RWPE1 (cell line): Measurements from ENCODE around the gene TBX15.

Source experiments
- CTCF ChIA-PET: fragments of 350-600 bp; sonication (Branson Sonifier 250); formaldehyde crosslinking; extraction: SDS; loops from one replicate; lab custom pipeline; 2021; lab: Yijun Ruan, JAX
- POLR2A ChIA-PET: fragments of 400-600 bp; formaldehyde crosslinking; extraction: SDS; loops from one replicate; lab custom pipeline; 2020; ENCODE audit warnings: antibody characterized with exemption; ENCODE audit not compliant: low non-redundant PET; lab: Yijun Ruan, JAX
- DNase-seq: peaks from one replicate; pipeline ENCODE4 v3.0.0; 2012; ENCODE audit warnings: low spot score
- H3K27ac ChIP-seq: fragments of 450-650 bp; 2 replicates; pipeline ENCODE4 v1.5.1; 2017
- TF ChIP-seq, protein P1 (sequence below): fragments of 450-650 bp; conservative IDR thresholded peaks from 2 replicates; pipeline ENCODE4 v1.5.1; 2017; ENCODE audit warnings: low read depth, mild to moderate bottlenecking

Gene TBX15

DNA sequence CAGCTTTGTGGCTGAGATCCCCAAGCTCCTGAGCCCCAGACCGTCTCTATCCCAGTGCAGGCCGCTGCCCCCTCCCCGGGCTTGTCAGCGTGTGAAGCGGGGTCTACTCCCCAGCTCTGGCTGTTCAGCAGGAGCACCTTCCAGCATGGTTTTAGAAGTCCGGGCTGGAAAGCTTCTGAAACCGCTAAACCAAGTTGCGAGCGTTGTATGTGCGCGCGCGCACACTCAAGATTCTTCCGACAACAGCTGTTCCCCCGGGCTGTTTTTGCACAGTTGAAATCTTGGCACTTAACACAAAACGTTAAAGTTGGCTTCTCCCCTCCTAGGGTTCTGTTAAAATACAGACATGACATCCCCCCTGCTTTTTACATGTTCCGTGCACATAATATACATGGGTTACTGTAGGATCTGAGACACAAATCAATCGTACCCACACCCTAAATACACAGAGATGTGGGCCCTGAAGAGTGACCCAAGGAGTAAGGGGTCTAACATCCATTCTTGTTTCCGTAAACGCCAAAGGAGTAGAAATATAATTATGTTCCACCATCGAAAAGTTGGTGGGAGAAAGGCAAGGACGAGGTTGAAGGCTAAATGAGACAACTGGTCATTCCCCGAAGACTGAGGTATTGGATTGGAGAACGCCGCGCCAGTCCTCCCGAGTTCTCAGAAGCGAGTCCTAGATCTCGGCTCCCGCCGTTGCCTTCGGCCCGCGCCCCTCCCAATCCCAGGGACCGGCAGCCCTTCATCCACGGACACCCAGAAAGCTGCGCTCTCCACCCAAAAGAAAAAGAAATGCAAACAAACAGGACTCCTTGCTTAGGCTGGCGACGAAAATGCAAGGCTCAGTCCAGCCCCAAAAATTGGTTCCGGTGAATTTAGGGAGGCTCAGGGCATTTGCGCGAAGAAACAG lies 1.3 kb downstream of the TBX15 start:
- ChIA-PET POLR2A (no interaction called here), CTCF (no interaction called here)
- TF ChIP-seq, protein P1, sequence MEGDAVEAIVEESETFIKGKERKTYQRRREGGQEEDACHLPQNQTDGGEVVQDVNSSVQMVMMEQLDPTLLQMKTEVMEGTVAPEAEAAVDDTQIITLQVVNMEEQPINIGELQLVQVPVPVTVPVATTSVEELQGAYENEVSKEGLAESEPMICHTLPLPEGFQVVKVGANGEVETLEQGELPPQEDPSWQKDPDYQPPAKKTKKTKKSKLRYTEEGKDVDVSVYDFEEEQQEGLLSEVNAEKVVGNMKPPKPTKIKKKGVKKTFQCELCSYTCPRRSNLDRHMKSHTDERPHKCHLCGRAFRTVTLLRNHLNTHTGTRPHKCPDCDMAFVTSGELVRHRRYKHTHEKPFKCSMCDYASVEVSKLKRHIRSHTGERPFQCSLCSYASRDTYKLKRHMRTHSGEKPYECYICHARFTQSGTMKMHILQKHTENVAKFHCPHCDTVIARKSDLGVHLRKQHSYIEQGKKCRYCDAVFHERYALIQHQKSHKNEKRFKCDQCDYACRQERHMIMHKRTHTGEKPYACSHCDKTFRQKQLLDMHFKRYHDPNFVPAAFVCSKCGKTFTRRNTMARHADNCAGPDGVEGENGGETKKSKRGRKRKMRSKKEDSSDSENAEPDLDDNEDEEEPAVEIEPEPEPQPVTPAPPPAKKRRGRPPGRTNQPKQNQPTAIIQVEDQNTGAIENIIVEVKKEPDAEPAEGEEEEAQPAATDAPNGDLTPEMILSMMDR, result no peak
- DNase-seq, result no peak
- no peak overlapping the region for H3K27ac ChIP-seq

DNA sequence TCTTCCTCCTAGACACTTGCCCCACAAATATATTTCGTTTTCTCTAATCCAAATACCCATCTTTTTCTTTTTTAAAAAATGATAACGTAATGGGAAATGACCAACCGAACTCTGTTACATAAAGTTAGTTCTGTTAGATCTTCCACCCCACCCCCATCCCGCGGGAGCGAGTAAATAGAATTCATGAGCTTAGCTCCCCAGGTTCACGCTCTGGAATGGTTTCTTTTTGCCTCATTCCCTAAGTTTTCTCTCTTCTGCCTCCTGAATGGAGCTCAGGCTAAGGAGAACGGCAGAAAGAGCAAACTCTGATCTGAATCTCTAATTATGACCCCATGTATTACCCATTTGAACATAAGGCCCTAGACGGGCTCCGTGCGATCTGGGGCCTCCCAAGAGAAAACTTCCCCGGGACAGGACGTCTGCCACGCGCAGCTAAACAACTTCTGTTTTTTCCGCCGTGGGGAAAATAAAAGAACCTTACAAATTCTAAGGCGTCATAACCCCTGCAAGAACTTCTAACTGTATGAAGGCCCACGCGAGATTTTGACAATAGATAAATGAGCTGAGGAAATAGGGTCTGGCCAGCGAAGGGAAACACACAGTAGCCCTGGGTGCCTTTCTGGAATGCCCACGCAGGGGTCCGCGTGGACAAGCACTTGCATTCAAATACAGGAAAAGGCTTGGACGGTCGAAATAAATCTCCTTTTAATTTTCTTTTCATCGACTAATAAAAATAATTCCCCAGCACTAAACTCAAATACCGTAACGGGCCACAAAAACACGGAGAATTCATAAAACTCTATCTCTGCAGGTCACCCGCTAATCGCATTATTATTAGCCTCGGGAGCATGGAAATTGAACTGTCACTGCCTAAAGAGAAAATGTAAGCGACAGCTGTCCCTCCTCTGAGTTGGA lies 2.2 kb downstream of the TBX15 start:
- ChIA-PET CTCF (interaction anchor here (0.7 kb wide), 1 partner anchor 46 kb away, joined by 3 read pairs; no protein-coding TSS in a partner anchor), POLR2A (no interaction called here)
- DNase-seq, result no peak
- no peak overlapping the region for H3K27ac ChIP-seq
- TF ChIP-seq, protein P1, result no peak

DNA sequence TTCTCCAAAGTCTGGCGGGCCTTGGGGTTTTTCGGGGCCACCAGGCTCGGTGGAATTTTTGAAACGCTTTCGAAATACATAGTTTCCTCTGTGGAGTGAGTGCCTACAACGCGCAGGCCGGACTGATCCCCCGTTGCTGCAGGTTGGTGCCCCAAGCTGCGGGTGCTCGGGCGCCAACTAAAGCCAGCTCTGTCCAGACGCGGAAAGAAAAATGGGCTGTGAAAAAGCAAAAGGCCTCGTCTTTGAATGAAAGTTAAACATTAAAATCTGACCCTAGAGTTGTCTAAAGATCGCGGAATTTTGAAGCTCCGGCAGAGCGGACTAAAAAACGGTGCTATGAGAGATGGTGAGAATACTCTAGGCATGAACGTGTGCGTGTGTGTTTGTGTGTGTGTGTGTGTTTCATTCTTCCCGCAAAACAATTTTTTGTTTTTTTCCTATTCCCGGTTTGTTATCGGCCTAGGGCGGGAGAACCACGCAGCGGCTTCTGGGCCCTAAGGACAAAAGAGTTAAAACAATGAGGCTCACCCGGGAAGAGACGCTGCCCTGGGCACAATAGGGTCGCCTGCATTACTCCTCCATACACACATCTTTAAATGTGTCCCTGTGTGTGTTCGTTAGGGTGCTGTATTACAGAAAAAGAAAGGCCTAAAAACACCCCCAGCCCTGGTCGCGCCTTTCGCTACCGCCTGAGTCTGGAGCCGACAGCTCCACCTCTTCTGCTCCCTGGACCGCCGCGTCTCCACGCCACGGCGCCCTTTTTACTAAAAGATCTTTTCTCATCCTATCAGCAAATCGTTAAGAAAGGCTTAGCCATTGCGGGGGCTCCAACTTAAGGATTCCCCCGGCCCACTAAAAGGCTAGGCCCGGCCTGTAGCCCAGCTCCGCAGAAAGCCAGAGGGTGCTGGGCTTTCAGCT lies 3.2 kb downstream of the TBX15 start:
- POLR2A ChIA-PET, result no interaction called here
- no peak overlapping the region for H3K27ac ChIP-seq

DNA sequence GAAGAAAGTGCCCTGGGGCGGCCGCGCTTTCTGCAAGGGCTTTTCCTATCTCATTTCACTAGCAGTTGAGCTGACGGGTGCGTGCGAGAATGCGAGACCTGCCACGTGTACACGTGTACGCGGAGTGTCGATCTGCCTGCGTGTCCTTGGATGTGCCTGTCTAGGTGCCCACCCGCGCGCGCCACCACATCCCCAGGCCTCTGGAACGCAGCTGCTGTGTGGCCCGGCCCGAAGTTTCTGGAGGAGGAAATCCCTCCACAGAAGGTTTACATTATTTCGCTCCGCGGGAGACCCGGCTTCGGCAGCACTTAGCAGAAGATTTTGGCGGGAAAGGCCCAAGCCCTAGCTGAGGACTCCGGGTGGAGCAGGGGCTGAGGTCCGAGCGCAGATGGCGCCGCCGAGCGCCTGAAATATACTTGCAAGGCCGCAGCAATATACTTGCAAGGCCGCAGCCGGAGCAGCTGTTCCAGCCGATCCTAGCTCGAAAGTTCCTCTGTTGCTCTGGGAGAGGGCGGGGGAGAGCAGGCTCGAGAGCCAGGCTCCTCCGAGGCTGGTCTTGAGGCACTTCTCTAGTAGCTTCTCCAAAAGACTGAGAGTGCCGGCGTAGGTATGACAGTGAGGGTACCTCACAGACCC lies 3.9 kb downstream of the TBX15 start:
- CTCF ChIA-PET, result no interaction called here

More for the DNA sequence above, 3.2 kb downstream of the TBX15 start:
- CTCF ChIA-PET, result interaction anchor here (0.7 kb wide), 1 partner anchor 45 kb away, joined by 3 read pairs; no protein-coding TSS in a partner anchor
- no peak for DNase-seq
- TF ChIP-seq, protein P1, result no peak

DNA sequence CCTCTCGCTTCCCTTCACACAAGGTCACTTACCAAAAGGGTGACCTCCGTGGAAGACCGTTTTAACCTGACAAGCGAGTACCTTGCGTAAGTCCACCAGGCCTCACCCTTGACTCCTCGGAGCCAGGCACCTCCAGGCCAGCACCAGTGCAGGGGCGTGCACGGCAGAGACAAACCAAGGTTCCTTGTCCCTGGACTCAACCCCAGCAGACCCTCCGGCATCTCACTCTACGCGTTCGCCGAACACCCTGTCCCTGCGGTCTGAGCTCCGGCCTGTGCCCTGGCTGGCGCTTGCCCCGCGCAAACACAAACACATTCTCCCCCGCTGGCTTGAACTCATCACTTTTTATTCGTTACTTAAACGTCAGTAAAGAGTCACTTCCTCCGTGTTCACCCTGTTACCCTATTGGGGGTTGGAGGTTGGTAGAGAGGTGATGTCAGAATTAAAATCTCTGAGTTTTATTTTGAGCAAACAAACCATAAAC lies 4.5 kb downstream of the TBX15 start:
- no peak overlapping the region for H3K27ac ChIP-seq
- no peak for DNase-seq
- TF ChIP-seq, protein P1, result no peak
- ChIA-PET CTCF (no interaction called here), POLR2A (no interaction called here)

More for the DNA sequence above, 3.9 kb downstream of the TBX15 start:
- POLR2A ChIA-PET, result no interaction called here
- TF ChIP-seq, protein P1, result no peak
- H3K27ac ChIP-seq, result no peak overlapping the region
- DNase-seq, result no peak
